Measurements from ENCODE around the gene CX3CR1.

- no peak for TF ChIP-seq CTCF (conservative IDR thresholded peaks at IDR 0.05; ENCODE audit: low read depth, low read length)
- TF ChIP-seq EZH2phosphoT487 (IDR thresholded peaks at IDR 0.05; ENCODE audit: borderline replicate concordance, low read length), result no peak
Observed at GRCh38 chr3:39295184-39295775, 15.4 kb upstream of the CX3CR1 start.
